ENCODE measurements around the gene KCNQ1. TPM values are rescaled to one million over a fixed set of nuclear protein-coding genes. Genes with fewer than 3 reads are reported as not detected.

Gene KCNQ1
- total RNA-seq, 1 experiment from 2014 or later = not detected

GRCh38 chr11:2775626-2776350 is 331.0 kb downstream of the KCNQ1 start:
- intact Hi-C loops (cut with micrococcal nuclease; ENCODE audit: unreplicated experiment) = no loop called here
- ChIA-PET POLR2A (ENCODE audit: unreplicated experiment) (no interaction called here), CTCF (no interaction called here)

GRCh38 chr11:2776351-2777061 is 331.7 kb downstream of the KCNQ1 start:
- no peak for DNase-seq
- no peak overlapping the region for H3K4me3 ChIP-seq
- no peaks in the 10 kb centered on the region for H3K79me2 ChIP-seq (ENCODE audit: low read depth)
- H3K9me3 ChIP-seq (ENCODE audit: insufficient read depth, low read depth) = no peaks in the 10 kb centered on the region
- intact Hi-C loops (cut with micrococcal nuclease; ENCODE audit: unreplicated experiment) = loop anchor here (1.0 kb wide), 1 partner anchor 49 kb away; no protein-coding TSS in a partner anchor
- H2AFZ ChIP-seq = no peak overlapping the region
- H3K27me3 ChIP-seq (ENCODE audit: insufficient read depth, low read depth) = no peaks in the 10 kb centered on the region
- H3K9me2 ChIP-seq (ENCODE audit: insufficient read depth) = no peaks in the 10 kb centered on the region
- ChIA-PET POLR2A (ENCODE audit: unreplicated experiment) (no interaction called here), CTCF (no interaction called here)
- H3K27ac ChIP-seq = no peak overlapping the region
- H3K4me1 ChIP-seq (replicated peaks; ENCODE audit: insufficient read depth) = peaks cover 16% of the 10 kb centered on the region
- no peaks in the 10 kb centered on the region for H3K36me3 ChIP-seq (ENCODE audit: low read depth)
- no peak overlapping the region for H3K4me2 ChIP-seq
- no peaks in the 10 kb centered on the region for H4K20me1 ChIP-seq (ENCODE audit: insufficient read depth)
- TF ChIP-seq CTCF (conservative IDR thresholded peaks at IDR 0.05) = no peak
- no peak for TF ChIP-seq EZH2 (IDR thresholded peaks at IDR 0.05; ENCODE audit: low read depth)
- no TSS peak for BruUV-seq (replicated peaks)
- H3F3A ChIP-seq (ENCODE audit: insufficient read depth, low read depth) = no peaks in the 10 kb centered on the region

More at GRCh38 chr11:2775626-2776350, 331.0 kb downstream of the KCNQ1 start:
- no peaks in the 10 kb centered on the region for H4K20me1 ChIP-seq (ENCODE audit: insufficient read depth)
- no peak overlapping the region for H3K4me3 ChIP-seq
- H2AFZ ChIP-seq = no peak overlapping the region
- no peak for DNase-seq
- no peak overlapping the region for H3K27ac ChIP-seq
- no peaks in the 10 kb centered on the region for H3K9me2 ChIP-seq (ENCODE audit: insufficient read depth)
- no peaks in the 10 kb centered on the region for H3K79me2 ChIP-seq (ENCODE audit: low read depth)
- H3K27me3 ChIP-seq (ENCODE audit: insufficient read depth, low read depth) = no peaks in the 10 kb centered on the region
- no peak overlapping the region for H3K4me2 ChIP-seq
- no peak for TF ChIP-seq CTCF (conservative IDR thresholded peaks at IDR 0.05)
- no peak for TF ChIP-seq EZH2 (IDR thresholded peaks at IDR 0.05; ENCODE audit: low read depth)
- no TSS peak for BruUV-seq (replicated peaks)
- peaks cover 16% of the 10 kb centered on the region for H3K4me1 ChIP-seq (replicated peaks; ENCODE audit: insufficient read depth)
- no peaks in the 10 kb centered on the region for H3F3A ChIP-seq (ENCODE audit: insufficient read depth, low read depth)
- no peaks in the 10 kb centered on the region for H3K36me3 ChIP-seq (ENCODE audit: low read depth)
- H3K9me3 ChIP-seq (ENCODE audit: insufficient read depth, low read depth) = no peaks in the 10 kb centered on the region

- intact Hi-C loops (cut with micrococcal nuclease; ENCODE audit: unreplicated experiment) = loop anchor here (1.0 kb wide), 1 partner anchor 48 kb away; no protein-coding TSS in a partner anchor
- Histone ChIP-seq H3K36me3 (ENCODE audit: low read depth) (no peaks in the 10 kb centered on the region), H3K9me2 (ENCODE audit: insufficient read depth) (no peaks in the 10 kb centered on the region), H3K79me2 (ENCODE audit: low read depth) (no peaks in the 10 kb centered on the region), H3F3A (ENCODE audit: insufficient read depth, low read depth) (no peaks in the 10 kb centered on the region), H2AFZ (no peak overlapping the region), H4K20me1 (ENCODE audit: insufficient read depth) (no peaks in the 10 kb centered on the region), H3K27ac (no peak overlapping the region), H3K4me2 (no peak overlapping the region), H3K4me3 (no peak overlapping the region), H3K27me3 (ENCODE audit: insufficient read depth, low read depth) (no peaks in the 10 kb centered on the region), H3K9me3 (ENCODE audit: insufficient read depth, low read depth) (no peaks in the 10 kb centered on the region), H3K4me1 (replicated peaks; ENCODE audit: insufficient read depth) (peaks cover 16% of the 10 kb centered on the region)
- TF ChIP-seq CTCF (conservative IDR thresholded peaks at IDR 0.05) = no peak
- no peak for TF ChIP-seq EZH2 (IDR thresholded peaks at IDR 0.05; ENCODE audit: low read depth)
- no TSS peak for BruUV-seq (replicated peaks)
- ChIA-PET CTCF (interaction anchor here (0.6 kb wide), 1 partner anchor 110 kb away, joined by 9 read pairs; no protein-coding TSS in a partner anchor), POLR2A (ENCODE audit: unreplicated experiment) (no interaction called here)
- DNase-seq = peak; percentile 56 to 78
Measured at GRCh38 chr11:2777386-2777785, 332.6 kb downstream of the KCNQ1 start.
